ENCODE measurements around the gene SLC39A11. TPM values are rescaled to one million over a fixed set of nuclear protein-coding genes. Genes with fewer than 3 reads are reported as not detected.
A peak's percentile ranks its signal among the peaks of the same experiment; 100 is the strongest.

SLC39A11 gene
- total RNA-seq, 1 experiment from 2014 or later: 46.4 TPM

- no peak overlapping the region for H3K4me3 ChIP-seq (replicated peaks in 1 of 2; ENCODE audit: low read depth in 1 of 2, low read length in 2 of 2)
- POLR2A ChIA-PET: interaction anchor here (0.6 to 2.2 kb wide), 5 partner anchors 9 to 393 kb away, joined by 3 to 15 read pairs (median 4); no protein-coding TSS in a partner anchor
- ATAC-seq (peak; percentile 74), DNase-seq (ENCODE audit: low read depth, low spot score) (peak; percentile 70)
- H3K4me1 ChIP-seq (ENCODE audit: control insufficient read depth in 1 of 2, insufficient read depth in 2 of 2, low read length in 2 of 2): peaks cover 31 to 38% of the 10 kb centered on the region in 2 experiments
- intact Hi-C loops (cut with micrococcal nuclease): loop anchor here (1.0 to 10.0 kb wide), 4 partner anchors 170 to 421 kb away; no protein-coding TSS in a partner anchor
- CTCF ChIA-PET: interaction anchor here (0.5 to 3.4 kb wide), 35 partner anchors 8 to 429 kb away, joined by 3 to 59 read pairs (median 4); partner anchors contain the start of gene SLC39A11
- H4K20me1 ChIP-seq (ENCODE audit: insufficient read depth): no peaks in the 10 kb centered on the region
- H3K79me2 ChIP-seq (ENCODE audit: insufficient read depth, low read length): peaks cover 5% of the 10 kb centered on the region; the same call in 1 of the 2 replicates
- no TSS peak for BruUV-seq (replicated peaks)
- H2AFZ ChIP-seq (ENCODE audit: low read depth, low read length, poor library complexity, severe bottlenecking): no peak overlapping the region
- H3K4me2 ChIP-seq (ENCODE audit: low read length): peak overlapping the region; percentile 71; the same call in 1 of the 2 replicates
- H3K27me3 ChIP-seq (ENCODE audit: insufficient read depth, low read length): no peaks in the 10 kb centered on the region
- no peak overlapping the region for H3K9ac ChIP-seq (ENCODE audit: low read length)
- H3K27ac ChIP-seq (ENCODE audit: low read depth, low read length): peak overlapping the region; percentile 77; the same call in 1 of the 2 replicates
- TF ChIP-seq ATF3 (IDR thresholded peaks at IDR 0.05) (no peak), EZH2 (IDR thresholded peaks at IDR 0.05) (no peak), SIN3A (IDR thresholded peaks at IDR 0.05; ENCODE audit: low read depth) (no peak), ZNF274 (IDR thresholded peaks at IDR 0.05; ENCODE audit: low read depth, low read length) (no peak), SRF (IDR thresholded peaks at IDR 0.05; ENCODE audit: low read depth) (no peak), JUND (IDR thresholded peaks at IDR 0.05) (no peak), EZH2phosphoT487 (IDR thresholded peaks at IDR 0.05; ENCODE audit: borderline replicate concordance) (no peak), YY1 (IDR thresholded peaks at IDR 0.05; ENCODE audit: extremely low read depth, insufficient replicate concordance, low read depth, low read length) (no peak), RAD21 (IDR thresholded peaks at IDR 0.05; ENCODE audit: low read depth) (peak; percentile 79), SP1 (IDR thresholded peaks at IDR 0.05; ENCODE audit: low read depth) (no peak)
- TF ChIP-seq, protein P1, sequence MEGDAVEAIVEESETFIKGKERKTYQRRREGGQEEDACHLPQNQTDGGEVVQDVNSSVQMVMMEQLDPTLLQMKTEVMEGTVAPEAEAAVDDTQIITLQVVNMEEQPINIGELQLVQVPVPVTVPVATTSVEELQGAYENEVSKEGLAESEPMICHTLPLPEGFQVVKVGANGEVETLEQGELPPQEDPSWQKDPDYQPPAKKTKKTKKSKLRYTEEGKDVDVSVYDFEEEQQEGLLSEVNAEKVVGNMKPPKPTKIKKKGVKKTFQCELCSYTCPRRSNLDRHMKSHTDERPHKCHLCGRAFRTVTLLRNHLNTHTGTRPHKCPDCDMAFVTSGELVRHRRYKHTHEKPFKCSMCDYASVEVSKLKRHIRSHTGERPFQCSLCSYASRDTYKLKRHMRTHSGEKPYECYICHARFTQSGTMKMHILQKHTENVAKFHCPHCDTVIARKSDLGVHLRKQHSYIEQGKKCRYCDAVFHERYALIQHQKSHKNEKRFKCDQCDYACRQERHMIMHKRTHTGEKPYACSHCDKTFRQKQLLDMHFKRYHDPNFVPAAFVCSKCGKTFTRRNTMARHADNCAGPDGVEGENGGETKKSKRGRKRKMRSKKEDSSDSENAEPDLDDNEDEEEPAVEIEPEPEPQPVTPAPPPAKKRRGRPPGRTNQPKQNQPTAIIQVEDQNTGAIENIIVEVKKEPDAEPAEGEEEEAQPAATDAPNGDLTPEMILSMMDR (IDR thresholded peaks at IDR 0.05 in 2 of 3, conservative IDR thresholded peaks at IDR 0.05 in 1 of 3; ENCODE audit: borderline replicate concordance in 1 of 3, insufficient read depth in 1 of 3, low read depth in 2 of 3, low read length in 2 of 3): peak; percentile 80 to 99 (median 99)
- TF ChIP-seq, protein P2, sequence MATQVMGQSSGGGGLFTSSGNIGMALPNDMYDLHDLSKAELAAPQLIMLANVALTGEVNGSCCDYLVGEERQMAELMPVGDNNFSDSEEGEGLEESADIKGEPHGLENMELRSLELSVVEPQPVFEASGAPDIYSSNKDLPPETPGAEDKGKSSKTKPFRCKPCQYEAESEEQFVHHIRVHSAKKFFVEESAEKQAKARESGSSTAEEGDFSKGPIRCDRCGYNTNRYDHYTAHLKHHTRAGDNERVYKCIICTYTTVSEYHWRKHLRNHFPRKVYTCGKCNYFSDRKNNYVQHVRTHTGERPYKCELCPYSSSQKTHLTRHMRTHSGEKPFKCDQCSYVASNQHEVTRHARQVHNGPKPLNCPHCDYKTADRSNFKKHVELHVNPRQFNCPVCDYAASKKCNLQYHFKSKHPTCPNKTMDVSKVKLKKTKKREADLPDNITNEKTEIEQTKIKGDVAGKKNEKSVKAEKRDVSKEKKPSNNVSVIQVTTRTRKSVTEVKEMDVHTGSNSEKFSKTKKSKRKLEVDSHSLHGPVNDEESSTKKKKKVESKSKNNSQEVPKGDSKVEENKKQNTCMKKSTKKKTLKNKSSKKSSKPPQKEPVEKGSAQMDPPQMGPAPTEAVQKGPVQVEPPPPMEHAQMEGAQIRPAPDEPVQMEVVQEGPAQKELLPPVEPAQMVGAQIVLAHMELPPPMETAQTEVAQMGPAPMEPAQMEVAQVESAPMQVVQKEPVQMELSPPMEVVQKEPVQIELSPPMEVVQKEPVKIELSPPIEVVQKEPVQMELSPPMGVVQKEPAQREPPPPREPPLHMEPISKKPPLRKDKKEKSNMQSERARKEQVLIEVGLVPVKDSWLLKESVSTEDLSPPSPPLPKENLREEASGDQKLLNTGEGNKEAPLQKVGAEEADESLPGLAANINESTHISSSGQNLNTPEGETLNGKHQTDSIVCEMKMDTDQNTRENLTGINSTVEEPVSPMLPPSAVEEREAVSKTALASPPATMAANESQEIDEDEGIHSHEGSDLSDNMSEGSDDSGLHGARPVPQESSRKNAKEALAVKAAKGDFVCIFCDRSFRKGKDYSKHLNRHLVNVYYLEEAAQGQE (IDR thresholded peaks at IDR 0.05; ENCODE audit: low read depth): no peak
- TF ChIP-seq, protein P3, sequence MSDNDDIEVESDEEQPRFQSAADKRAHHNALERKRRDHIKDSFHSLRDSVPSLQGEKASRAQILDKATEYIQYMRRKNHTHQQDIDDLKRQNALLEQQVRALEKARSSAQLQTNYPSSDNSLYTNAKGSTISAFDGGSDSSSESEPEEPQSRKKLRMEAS (IDR thresholded peaks at IDR 0.05): peak; percentile 62
- RAD21 ChIA-PET (ENCODE audit: low non-redundant PET in 1 of 2, low total read pairs in 2 of 2, uncharacterized antibody in 2 of 2, unreplicated experiment in 2 of 2): interaction anchor here (0.5 to 3.2 kb wide), 13 partner anchors 9 to 429 kb away, joined by 3 to 21 read pairs (median 4); no protein-coding TSS in a partner anchor
- H3K36me3 ChIP-seq (ENCODE audit: control insufficient read depth in 1 of 2, insufficient read depth in 2 of 2, low read length in 2 of 2): no peaks in the 10 kb centered on the region
- no peaks in the 10 kb centered on the region for H3K9me3 ChIP-seq (ENCODE audit: control insufficient read depth in 1 of 2, insufficient read depth in 1 of 2, low read depth in 1 of 2, low read length in 2 of 2)
- H3K9me2 ChIP-seq (ENCODE audit: insufficient read depth): no peaks in the 10 kb centered on the region
Measured at GRCh38 chr17:72985882-72986720, 106.4 kb downstream of the SLC39A11 start.
